Sigmoid colon (tissue), 7 donors: ENCODE data around the gene AGT. TPM values are rescaled to one million over a fixed set of nuclear protein-coding genes. Genes with fewer than 3 reads are reported as not detected.
"Not testable (repeated sequence)": the region's sequence is repeated elsewhere in the genome, so short reads cannot be mapped to it uniquely, and the experiment has no call there.

Experiments
- DNase-seq: peaks from one replicate; pipeline ENCODE4 v3.0.0-alpha.2; 2019
- H3K27ac ChIP-seq, 4 donors: fragments of 200-600 bp; sonication (generic); one replicate each; pipeline ENCODE4 v1.5.1; 2016 to 2019; ENCODE audit warnings: mild to moderate bottlenecking in 1 of 4
- H3K27me3 ChIP-seq, 3 donors: fragments of 200-600 bp; sonication (generic); one replicate each; pipeline ENCODE4 v1.5.1; 2019; ENCODE audit warnings: mild to moderate bottlenecking in 1 of 3
- H3K36me3 ChIP-seq, 4 donors: fragments of 200-600 bp; sonication (generic); one replicate each; pipeline ENCODE4 v1.5.1; 2016 to 2019
- H3K4me1 ChIP-seq, 4 donors: fragments of 200-600 bp; sonication (generic); one replicate each; pipeline ENCODE4 v1.5.1; 2017 to 2019
- H3K4me3 ChIP-seq, 4 donors: fragments of 200-600 bp; sonication (generic); one replicate each; pipeline ENCODE4 v1.5.1; 2017 to 2019; ENCODE audit warnings: mild to moderate bottlenecking in 2 of 4, moderate library complexity in 1 of 4
- H3K9me3 ChIP-seq, 4 donors: fragments of 200-600 bp in 3 of 4; sonication (generic) in 3 of 4; one replicate each; pipeline versions ENCODE4 v1.5.1 to v1.6.1; 2013 to 2019
- CTCF ChIP-seq, 4 experiments: fragments of 450-650 bp in 3 of 4; fragments of 200-600 bp in 1 of 4; IDR thresholded peaks; one replicate each; pipeline ENCODE4 v1.5.1; 2016 to 2019; ENCODE audit warnings: antibody characterized with exemption in 4 of 4, mild to moderate bottlenecking in 3 of 4, moderate library complexity in 2 of 4
- EP300 ChIP-seq, 4 donors: sonication (generic); formaldehyde crosslinking; IDR thresholded peaks; one replicate each; pipeline ENCODE4 v1.6.1; 2017; ENCODE audit warnings: antibody characterized with exemption in 4 of 4
- POLR2A ChIP-seq, 2 donors: fragments of 450-650 bp; IDR thresholded peaks; one replicate each; pipeline ENCODE4 v1.6.1; 2016; ENCODE audit warnings: antibody characterized with exemption in 2 of 2, mild to moderate bottlenecking in 2 of 2, moderate library complexity in 2 of 2
- POLR2AphosphoS5 ChIP-seq, 4 donors: sonication (generic); formaldehyde crosslinking; IDR thresholded peaks; one replicate each; pipeline ENCODE4 v1.6.1; 2017; ENCODE audit warnings: antibody characterized with exemption in 4 of 4
- WGBS, 2 donors: extraction: QIAGEN DNeasy Blood & Tissue Kit; methylation state at CpG; one replicate each; pipeline ENCODE4 v1.1.7; 2013; 5-methylcytosine and 5-hydroxymethylcytosine counted together
- intact Hi-C: fragments of 100-400 bp; cut with DNase I; formaldehyde crosslinking; loops from one replicate; pipeline ENCODE4 v1.15.1; 2023
- polyA plus RNA-seq, 3 donors: library from polyadenylated mRNA; stranded (reverse); fragments of 200-250 nt; gene quantifications; one replicate each; pipeline ENCODE4 v1.2.3, GENCODE V29; 2013
- total RNA-seq, 4 donors: library from RNA; depleted of rRNA; stranded (reverse); fragments of >200 nt; gene quantifications; one replicate each; pipeline ENCODE4 v1.1.0, GENCODE V29; 2016
- donor health status: healthy with polysubstance abuse.
- donor health status: Bipolar disorder and iron deficiency.
- donor health status: healthy.

AGT gene
- total and polyA plus RNA-seq, 7 donors, result 0.36 to 9.2 (median 1.7) TPM

- peaks cover 0 to 73% (median 21%) of the 10 kb centered on the region in 4 donors for H3K36me3 ChIP-seq
- intact Hi-C loops, result no loop called here
- no peaks in the 10 kb centered on the region for H3K27me3 ChIP-seq
- DNase-seq, result no peak
- WGBS, 2 donors, result 83 to 90% methylated on average over 4 of the region's 4 CpGs
- no peak overlapping the region for H3K4me3 ChIP-seq
- H3K9me3 ChIP-seq, result no peaks in the 10 kb centered on the region
- no peak overlapping the region for H3K27ac ChIP-seq
- TF ChIP-seq CTCF (IDR thresholded peaks at IDR 0.05), result no peak
- no peak for TF ChIP-seq EP300 (IDR thresholded peaks at IDR 0.05)
- no peak for TF ChIP-seq POLR2AphosphoS5 (IDR thresholded peaks at IDR 0.05)
- TF ChIP-seq POLR2A (IDR thresholded peaks at IDR 0.05), result no peak
- H3K4me1 ChIP-seq, result no peaks in the 10 kb centered on the region
Measured at GRCh38 chr1:230661976-230662375, 51.9 kb downstream of the AGT start.

DNA sequence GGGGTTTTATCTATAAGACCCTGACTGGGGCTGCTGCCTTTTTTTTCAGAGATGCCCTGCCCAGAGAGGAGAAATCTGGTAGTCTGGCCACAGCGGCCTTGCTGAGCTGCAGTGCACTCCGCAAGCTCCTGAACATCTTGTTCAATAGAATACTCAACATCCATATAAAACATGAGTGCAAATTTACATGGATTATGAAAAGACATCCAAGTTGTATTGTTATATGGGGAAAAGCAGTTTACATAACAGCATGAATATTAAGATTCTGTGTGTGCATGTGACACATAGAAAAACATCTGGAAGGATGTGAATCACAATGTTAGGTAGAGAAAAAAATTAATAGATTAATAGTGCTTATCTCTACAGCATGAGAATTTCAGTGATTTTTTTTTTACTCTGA is 55.2 kb downstream of the AGT start:
- no peak for DNase-seq
- no peaks in the 10 kb centered on the region for H3K27me3 ChIP-seq
- intact Hi-C loops, result no loop called here
- TF ChIP-seq POLR2A (IDR thresholded peaks at IDR 0.05) (no peak), CTCF (IDR thresholded peaks at IDR 0.05) (no peak), POLR2AphosphoS5 (IDR thresholded peaks at IDR 0.05) (no peak), EP300 (IDR thresholded peaks at IDR 0.05) (no peak)
- H3K4me1 ChIP-seq, result no peaks in the 10 kb centered on the region
- WGBS, 2 donors, result 96 to 97% methylated on average over 2 of the region's 2 CpGs
- H3K9me3 ChIP-seq, result no peaks in the 10 kb centered on the region
- peaks cover 0 to 41% (median 2%) of the 10 kb centered on the region in 4 donors for H3K36me3 ChIP-seq
- no peak overlapping the region for H3K4me3 ChIP-seq
- H3K27ac ChIP-seq, result no peak overlapping the region

- H3K4me3 ChIP-seq, H3K4me1 ChIP-seq, H3K27me3 ChIP-seq, DNase-seq, H3K27ac ChIP-seq, H3K9me3 ChIP-seq, intact Hi-C loops: not testable (repeated sequence)
- WGBS, 2 donors, result 94 to 97% methylated on average over 1 of the region's 1 CpG
- H3K36me3 ChIP-seq, result peaks cover 0 to 35% (median 2%) of the 10 kb centered on the region in 4 donors
Measured at GRCh38 chr1:230658103-230658502, 55.8 kb downstream of the AGT start.

DNA sequence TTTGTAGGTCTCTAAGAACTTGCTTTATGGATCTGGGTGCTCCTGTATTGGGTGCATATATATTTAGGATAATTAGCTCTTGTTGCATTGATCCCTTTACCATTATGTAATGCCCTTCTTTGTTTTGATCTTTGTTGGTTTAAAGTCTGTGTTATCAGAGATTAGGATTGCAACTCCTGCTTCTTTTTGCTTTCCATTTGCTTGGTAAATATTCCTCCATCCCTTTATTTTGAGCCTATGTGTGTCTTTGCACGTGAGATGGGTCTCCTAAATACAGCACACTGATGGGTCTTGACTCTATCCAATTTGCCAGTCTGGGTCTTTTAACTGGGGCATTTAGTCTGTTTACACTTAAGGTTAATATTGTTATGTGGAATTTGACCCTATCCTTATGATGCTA is 57.2 kb downstream of the AGT start:
- WGBS, 2 donors, result 93 to 98% methylated on average over 1 of the region's 1 CpG
- H3K27me3 ChIP-seq, DNase-seq, intact Hi-C loops, H3K27ac ChIP-seq, H3K9me3 ChIP-seq, H3K4me3 ChIP-seq, H3K4me1 ChIP-seq: not testable (repeated sequence)
- peaks cover 0 to 24% (median 2%) of the 10 kb centered on the region in 4 donors for H3K36me3 ChIP-seq

Other genes with a start within 250 kb of the AGT start
- gene COG2, start 71.6 kb downstream of the AGT start, total RNA-seq, result 10 to 100 TPM; 17.6 to 26.4 (median 25.0) TPM
- 10 to 100 TPM; 17.5 to 31.2 (median 28.7) TPM for gene COG2, start 71.6 kb downstream of the AGT start, polyA plus RNA-seq
- under 1 TPM in 1 of 4 donors, not detected in 3; 0.55 TPM for gene CAPN9, start 33.3 kb upstream of the AGT start, total RNA-seq
- 10 to 100 TPM; 13.2 to 83.2 (median 48.0) TPM for gene CAPN9, start 33.3 kb upstream of the AGT start, polyA plus RNA-seq
- 10 to 100 TPM; 42.1 to 63.5 (median 55.5) TPM for gene C1orf198, start 154.4 kb upstream of the AGT start, total RNA-seq
- 10 to 100 TPM in 1 of 3 donors, 1 to 10 TPM in 2; 4.9 to 11.7 (median 6.6) TPM for gene C1orf198, start 154.4 kb upstream of the AGT start, polyA plus RNA-seq